SK-N-SH (cell line): ENCODE results near the gene CD200. TPM values are rescaled to one million over a fixed set of nuclear protein-coding genes. Genes with fewer than 3 reads are reported as not detected.

ENCODE experiments used
- CTCF ChIA-PET: fragments of 300-600, 350-600 bp; formaldehyde crosslinking; extraction: SDS; loops from one replicate; lab custom pipeline; 2021; lab: Yijun Ruan, JAX
- POLR2A ChIA-PET: fragments of 350-600 bp; sonication (Branson Sonifier 250); formaldehyde crosslinking; extraction: SDS; loops from one replicate; lab custom pipeline; 2020; ENCODE audit warnings: antibody characterized with exemption, inconsistent platforms; lab: Yijun Ruan, JAX
- DNase-seq: peaks from one replicate; pipeline ENCODE4 v3.0.0; 2012
- H2AFZ ChIP-seq: fragments of 200-600 bp; sonication (generic); 2 replicates; pipeline ENCODE4 v1.8.1; 2016; ENCODE audit warnings: antibody characterized with exemption, mild to moderate bottlenecking, low read depth
- H3F3A ChIP-seq: fragments of 200-600 bp; sonication (generic); replicated peaks from 2 replicates; pipeline ENCODE3; 2016; ENCODE audit warnings: antibody characterized with exemption, mild to moderate bottlenecking; ENCODE audit not compliant: insufficient read depth
- H3K27ac ChIP-seq, 2 experiments: fragments of 200-500 bp in 1 of 2; fragments of 200-600 bp in 1 of 2; sonication (Bioruptor generic) in 1 of 2; sonication (generic), shearing (Covaris generic) in 1 of 2; 2 replicates each; pipeline versions ENCODE4 v1.5.1 to v1.6.1; 2014 to 2016; ENCODE audit warnings: low read depth in 2 of 2, inconsistent platforms in 1 of 2, low read length in 1 of 2, mild to moderate bottlenecking in 1 of 2, mixed read lengths in 1 of 2
- H3K27me3 ChIP-seq: fragments of 200-600 bp; sonication (generic), shearing (Covaris generic); 2 replicates; pipeline ENCODE4 v1.6.1; 2016; ENCODE audit warnings: mixed run types; ENCODE audit not compliant: insufficient read depth
- H3K36me3 ChIP-seq, 2 experiments: fragments of 200-500 bp in 1 of 2; fragments of 200-600 bp in 1 of 2; sonication (Bioruptor generic) in 1 of 2; sonication (generic) in 1 of 2; replicated peaks in 1 of 2; 2 replicates each; pipeline versions ENCODE3 to v1.5.1; 2014 to 2016; ENCODE audit warnings: low read length in 1 of 2, mild to moderate bottlenecking in 1 of 2; ENCODE audit not compliant: insufficient read depth in 2 of 2, control insufficient read depth in 1 of 2
- H3K4me1 ChIP-seq, 2 experiments: fragments of 200-500 bp in 1 of 2; fragments of 200-600 bp in 1 of 2; sonication (Bioruptor generic) in 1 of 2; sonication (generic), shearing (Covaris generic) in 1 of 2; 2 replicates each; pipeline versions ENCODE4 v1.5.1 to v1.6.1; 2014 to 2016; ENCODE audit warnings: low read depth in 1 of 2, low read length in 1 of 2, mixed run types in 1 of 2; ENCODE audit not compliant: insufficient read depth in 2 of 2, control insufficient read depth in 1 of 2
- H3K4me2 ChIP-seq: fragments of 200-600 bp; sonication (generic), shearing (Covaris generic); 2 replicates; pipeline ENCODE4 v1.6.1; 2017; ENCODE audit warnings: mixed run types
- H3K4me3 ChIP-seq, 2 experiments: fragments of 200-500 bp in 1 of 2; fragments of 200-600 bp in 1 of 2; sonication (Bioruptor generic) in 1 of 2; sonication (generic), shearing (Covaris generic) in 1 of 2; 2 replicates each; pipeline versions ENCODE4 v1.5.1 to v1.8.1; 2014 to 2016; ENCODE audit warnings: low read depth in 2 of 2, inconsistent platforms in 1 of 2, low read length in 1 of 2, mild to moderate bottlenecking in 1 of 2, mixed read lengths in 1 of 2, moderate library complexity in 1 of 2
- H3K79me2 ChIP-seq: fragments of 200-600 bp; sonication (generic); 2 replicates; pipeline ENCODE4 v1.8.1; 2017; ENCODE audit warnings: mild to moderate bottlenecking; ENCODE audit not compliant: insufficient read depth
- H3K9ac ChIP-seq: fragments of 200-600 bp; sonication (generic); 2 replicates; pipeline ENCODE4 v1.6.1; 2017; ENCODE audit warnings: mixed run types
- H3K9me2 ChIP-seq: fragments of 200-600 bp; sonication (generic); 2 replicates; pipeline ENCODE4 v1.6.1; 2017; ENCODE audit warnings: mixed run types
- H3K9me3 ChIP-seq: fragments of 200-600 bp; sonication (generic); 2 replicates; pipeline ENCODE4 v1.6.1; 2017; ENCODE audit warnings: mixed run types, mild to moderate bottlenecking, moderate library complexity
- H4K20me1 ChIP-seq: fragments of 200-600 bp; sonication (generic); 2 replicates; pipeline ENCODE4 v1.6.1; 2017; ENCODE audit warnings: mild to moderate bottlenecking, mixed run types; ENCODE audit not compliant: insufficient read depth
- EP300 ChIP-seq, 2 experiments: IDR thresholded peaks; 2 replicates each; pipeline versions ENCODE4 v1.4.0 to v1.6.1; 2012; ENCODE audit warnings: borderline replicate concordance in 1 of 2, low read depth in 1 of 2, low read length in 1 of 2
- EZH2phosphoT487 ChIP-seq: fragments of 200-600 bp; sonication (generic); IDR thresholded peaks from 2 replicates; pipeline ENCODE4 v1.6.1; 2017; ENCODE audit warnings: low read depth, mixed run types, mild to moderate bottlenecking, antibody characterized with exemption, moderate library complexity, borderline replicate concordance
- FOXJ3 ChIP-seq: sonication (generic); formaldehyde crosslinking; IDR thresholded peaks from 2 replicates; pipeline ENCODE4 v1.5.1; 2020; ENCODE audit warnings: mild to moderate bottlenecking, missing genetic modification reagents
- GATA2 ChIP-seq: sonication (generic); formaldehyde crosslinking; IDR thresholded peaks from 2 replicates; pipeline ENCODE4 v1.5.0; 2020; ENCODE audit warnings: mild to moderate bottlenecking, missing genetic modification reagents
- MAX ChIP-seq: IDR thresholded peaks from 2 replicates; pipeline ENCODE4 v1.4.0; 2012; ENCODE audit warnings: low read depth
- PBX3 ChIP-seq: IDR thresholded peaks from 2 replicates; pipeline ENCODE4; 2012
- USF2 ChIP-seq: fragments of 150-350 bp; IDR thresholded peaks from 2 replicates; pipeline ENCODE4 v1.6.1; 2017; ENCODE audit warnings: antibody characterized with exemption, low read length, low read depth, borderline replicate concordance
- YY1 ChIP-seq: IDR thresholded peaks from 2 replicates; pipeline ENCODE4 v1.4.0; 2012; ENCODE audit warnings: low read depth, mild to moderate bottlenecking
- ZBTB33 ChIP-seq: IDR thresholded peaks from 2 replicates; pipeline ENCODE4 v1.4.0; 2012; ENCODE audit warnings: low read depth, borderline replicate concordance
- WGBS: methylation state at CpG from one replicate; pipeline ENCODE4 v1.1.6; 2017; ENCODE audit warnings: low lambda C conversion rate; 5-methylcytosine and 5-hydroxymethylcytosine counted together
- polyA plus RNA-seq, 3 experiments: library from polyadenylated mRNA; depleted of rRNA; stranded (reverse); fragments of >200 nt; gene quantifications; 2 replicates each; pipeline ENCODE4 v1.2.3, GENCODE V29; 2012

The CD200 gene
- polyA plus RNA-seq, 1 of the 3 experiments (the other 2 are of a cell fraction), result 1.1 TPM

GRCh38 chr3:112298781-112299180 is 34.2 kb upstream of the CD200 start:
- H4K20me1 ChIP-seq, result no peaks in the 10 kb centered on the region
- ChIA-PET POLR2A (no interaction called here), CTCF (no interaction called here)
- no peak overlapping the region for H3K4me3 ChIP-seq
- no peak overlapping the region for H2AFZ ChIP-seq
- no peaks in the 10 kb centered on the region for H3F3A ChIP-seq
- H3K9ac ChIP-seq, result no peak overlapping the region
- H3K9me3 ChIP-seq, result peaks cover 7% of the 10 kb centered on the region; the same call in 1 of the 2 replicates
- peaks cover 0 to 19% of the 10 kb centered on the region in 2 experiments; a peak in 1 of 4 replicates for H3K4me1 ChIP-seq
- no peaks in the 10 kb centered on the region for H3K36me3 ChIP-seq
- no peaks in the 10 kb centered on the region for H3K9me2 ChIP-seq
- no peak for TF ChIP-seq MAX
- TF ChIP-seq EZH2phosphoT487, result no peak
- no peak for TF ChIP-seq PBX3
- TF ChIP-seq FOXJ3 (CRISPR knock-in tag), result no peak
- no peak for TF ChIP-seq USF2
- no peak for TF ChIP-seq YY1
- no peak for TF ChIP-seq EP300 (IDR thresholded peaks at IDR 0.05; ENCODE audit: borderline replicate concordance in 1 of 2, low read depth in 1 of 2, low read length in 1 of 2)
- H3K79me2 ChIP-seq, result no peaks in the 10 kb centered on the region
- no peak for DNase-seq
- no peak overlapping the region for H3K4me2 ChIP-seq
- no peaks in the 10 kb centered on the region for H3K27me3 ChIP-seq
- H3K27ac ChIP-seq, result no peak overlapping the region

- Histone ChIP-seq H3K27me3 (no peaks in the 10 kb centered on the region), H3K9me3 (peaks cover 5% of the 10 kb centered on the region; the same call in 1 of the 2 replicates), H4K20me1 (no peaks in the 10 kb centered on the region), H3K9me2 (no peaks in the 10 kb centered on the region), H3F3A (no peaks in the 10 kb centered on the region), H3K4me2 (no peak overlapping the region), H3K36me3 (no peaks in the 10 kb centered on the region), H3K4me3 (no peak overlapping the region; a peak in 1 of 4 replicates), H3K4me1 (peaks cover 0 to 28% of the 10 kb centered on the region in 2 experiments; a peak in 2 of 4 replicates), H3K9ac (no peak overlapping the region), H3K79me2 (no peaks in the 10 kb centered on the region), H3K27ac (peak overlapping the region in 1 of 2 experiments; percentile 72; a peak in 2 of 4 replicates), H2AFZ (no peak overlapping the region)
- POLR2A ChIA-PET, result interaction anchor here (1.1 kb wide), 1 partner anchor 31 kb away, joined by 7 read pairs; the partner anchor contains the start of gene CD200
- TF ChIP-seq GATA2 (CRISPR knock-in tag) (peak; percentile 10; the same call in 1 of the 2 replicates), ZBTB33 (no peak), MAX (no peak)
- DNase-seq, result peak; percentile 30
- CTCF ChIA-PET, result interaction anchor here (1.1 to 1.9 kb wide), 2 partner anchors 9 to 1275 kb away, joined by 3 to 11 read pairs; partner anchors contain the start of gene SLC9C1
- WGBS, result 63% methylated on average over 9 of the region's 11 CpGs
Measured at GRCh38 chr3:112302150-112302830, 30.7 kb upstream of the CD200 start.
